ENCODE measurements around the gene BATF. TPM values are rescaled to one million over a fixed set of nuclear protein-coding genes. Genes with fewer than 3 reads are reported as not detected.

The BATF gene
- total RNA-seq, 2 experiments from 2014 or later, result 0.98 to 1.5 TPM

- Histone ChIP-seq H3K9me3 (ENCODE audit: low read length) (0 out of 2 replicates have a peak, but pooled peaks cover 9% of the 10 kb centered on the region), H3K4me1 (ENCODE audit: insufficient read depth, low read length, poor library complexity, severe bottlenecking) (peaks cover 37% of the 10 kb centered on the region), H3K79me2 (ENCODE audit: insufficient read depth, low read depth, low read length) (no peaks in the 10 kb centered on the region), H2AFZ (ENCODE audit: low read length) (no peak overlapping the region), H3K36me3 (ENCODE audit: insufficient read depth, low read length) (peaks cover 8% of the 10 kb centered on the region; the same call in 1 of the 2 replicates), H3K4me2 (ENCODE audit: low read length) (peak overlapping the region; percentile 58), H3K27ac (ENCODE audit: low read depth, low read length, poor library complexity, severe bottlenecking) (peak overlapping the region; percentile 81), H4K20me1 (ENCODE audit: insufficient read depth, low read length) (no peaks in the 10 kb centered on the region), H3K9me2 (ENCODE audit: insufficient read depth, low read length) (no peaks in the 10 kb centered on the region), H3K4me3 (ENCODE audit: low read depth, low read length, poor library complexity, severe bottlenecking) (peak overlapping the region; percentile 18)
- intact Hi-C loops (cut with micrococcal nuclease; ENCODE audit: unreplicated experiment), result loop anchor here (2.0 kb wide), 1 partner anchor 60 kb away; no protein-coding TSS in a partner anchor
- POLR2A ChIA-PET, result interaction anchor here (0.6 to 2.5 kb wide), 7 partner anchors 16 to 394 kb away, joined by 3 to 12 read pairs (median 6); no protein-coding TSS in a partner anchor
- CTCF ChIA-PET (ENCODE audit: unreplicated experiment), result interaction anchor here (0.5 kb wide), 1 partner anchor 418 kb away, joined by 3 read pairs; no protein-coding TSS in a partner anchor
- DNase-seq (ENCODE audit: low spot score), result no peak
- BruUV-seq (replicated peaks), result no TSS peak
- TF ChIP-seq EZH2phosphoT487 (IDR thresholded peaks at IDR 0.05; ENCODE audit: borderline replicate concordance, low read depth, low read length), result no peak
- TF ChIP-seq, protein P1, sequence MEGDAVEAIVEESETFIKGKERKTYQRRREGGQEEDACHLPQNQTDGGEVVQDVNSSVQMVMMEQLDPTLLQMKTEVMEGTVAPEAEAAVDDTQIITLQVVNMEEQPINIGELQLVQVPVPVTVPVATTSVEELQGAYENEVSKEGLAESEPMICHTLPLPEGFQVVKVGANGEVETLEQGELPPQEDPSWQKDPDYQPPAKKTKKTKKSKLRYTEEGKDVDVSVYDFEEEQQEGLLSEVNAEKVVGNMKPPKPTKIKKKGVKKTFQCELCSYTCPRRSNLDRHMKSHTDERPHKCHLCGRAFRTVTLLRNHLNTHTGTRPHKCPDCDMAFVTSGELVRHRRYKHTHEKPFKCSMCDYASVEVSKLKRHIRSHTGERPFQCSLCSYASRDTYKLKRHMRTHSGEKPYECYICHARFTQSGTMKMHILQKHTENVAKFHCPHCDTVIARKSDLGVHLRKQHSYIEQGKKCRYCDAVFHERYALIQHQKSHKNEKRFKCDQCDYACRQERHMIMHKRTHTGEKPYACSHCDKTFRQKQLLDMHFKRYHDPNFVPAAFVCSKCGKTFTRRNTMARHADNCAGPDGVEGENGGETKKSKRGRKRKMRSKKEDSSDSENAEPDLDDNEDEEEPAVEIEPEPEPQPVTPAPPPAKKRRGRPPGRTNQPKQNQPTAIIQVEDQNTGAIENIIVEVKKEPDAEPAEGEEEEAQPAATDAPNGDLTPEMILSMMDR (conservative IDR thresholded peaks at IDR 0.05; ENCODE audit: low read length), result no peak
These were observed 36.0 kb upstream of the BATF start for GRCh38 chr14:75486318-75486717.

DNA sequence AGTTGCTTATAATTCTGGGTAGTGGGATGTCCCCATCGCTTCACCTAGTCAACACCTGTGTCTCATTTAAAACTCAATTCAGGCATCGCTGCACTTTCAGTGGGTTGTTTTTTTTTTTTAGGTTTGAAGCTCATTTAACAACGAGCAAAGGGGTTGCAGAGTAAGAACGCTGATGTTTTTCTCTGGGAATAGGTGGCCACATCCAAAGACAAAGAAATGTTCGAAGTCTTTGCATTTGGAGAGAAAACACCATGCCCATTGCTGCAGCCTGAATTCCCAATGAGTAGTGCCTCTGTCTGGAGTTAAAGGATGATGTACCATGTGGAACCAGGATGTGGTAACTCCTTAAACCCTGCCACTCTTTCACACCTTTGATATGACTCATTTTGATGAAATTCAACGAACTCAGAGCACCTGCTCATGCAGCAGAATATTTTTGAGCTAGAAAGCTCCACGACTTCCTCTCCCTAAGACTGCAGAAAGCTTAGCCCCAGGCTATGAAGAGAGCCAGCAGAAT lies 35.1 kb upstream of the BATF start:
- Histone ChIP-seq H3K79me2 (ENCODE audit: insufficient read depth, low read depth, low read length) (no peaks in the 10 kb centered on the region), H3K9me3 (ENCODE audit: low read length) (0 out of 2 replicates have a peak, but pooled peaks cover 9% of the 10 kb centered on the region), H3K9me2 (ENCODE audit: insufficient read depth, low read length) (no peaks in the 10 kb centered on the region), H4K20me1 (ENCODE audit: insufficient read depth, low read length) (no peaks in the 10 kb centered on the region), H2AFZ (ENCODE audit: low read length) (peak overlapping the region; percentile 44; the same call in 1 of the 2 replicates), H3K36me3 (ENCODE audit: insufficient read depth, low read length) (peaks cover 8% of the 10 kb centered on the region; the same call in 1 of the 2 replicates), H3K27ac (ENCODE audit: low read depth, low read length, poor library complexity, severe bottlenecking) (peak overlapping the region; percentile 81), H3K4me1 (ENCODE audit: insufficient read depth, low read length, poor library complexity, severe bottlenecking) (peaks cover 37% of the 10 kb centered on the region), H3K4me3 (ENCODE audit: low read depth, low read length, poor library complexity, severe bottlenecking) (peak overlapping the region; percentile 18), H3K4me2 (ENCODE audit: low read length) (peak overlapping the region; percentile 58)
- intact Hi-C loops (cut with micrococcal nuclease; ENCODE audit: unreplicated experiment), result loop anchor here (1.0 to 2.0 kb wide), 3 partner anchors 17 to 60 kb away; no protein-coding TSS in a partner anchor
- DNase-seq (ENCODE audit: low spot score), result peak; percentile 91
- TF ChIP-seq, protein P1 (conservative IDR thresholded peaks at IDR 0.05; ENCODE audit: low read length), result no peak
- no peak for TF ChIP-seq EZH2phosphoT487 (IDR thresholded peaks at IDR 0.05; ENCODE audit: borderline replicate concordance, low read depth, low read length)
- CTCF ChIA-PET (ENCODE audit: unreplicated experiment), result interaction anchor here (0.5 to 2.1 kb wide), 6 partner anchors 33 to 401 kb away, joined by 3 to 9 read pairs (median 4); no protein-coding TSS in a partner anchor
- BruUV-seq (replicated peaks), result no TSS peak
- POLR2A ChIA-PET, result interaction anchor here (0.6 to 2.5 kb wide), 11 partner anchors 17 to 545 kb away, joined by 3 to 12 read pairs (median 5); no protein-coding TSS in a partner anchor
